Measurements from ENCODE around the gene CD40.

- TF ChIP-seq CTCF (IDR thresholded peaks at IDR 0.05 in 4 of 5, conservative IDR thresholded peaks at IDR 0.05 in 1 of 5) (no peak), POLR2A (IDR thresholded peaks at IDR 0.05) (no peak)
These were observed 36.7 kb downstream of the CD40 start for GRCh38 chr20:46154796-46155195.

Data from gastrocnemius medialis (tissue), 4 donors.